ENCODE data around the gene CHD8. TPM values are rescaled to one million over a fixed set of nuclear protein-coding genes. Genes with fewer than 3 reads are reported as not detected.

The CHD8 gene
- total RNA-seq, 3 donors from 2014 or later = 53.8 to 81.4 (median 72.4) TPM

Other genes with a start within 250 kb of the CHD8 start
- 100 to 1,000 TPM; 386 to 760 (median 480) TPM for gene HNRNPC, start 186.7 kb downstream of the CHD8 start, total RNA-seq
- gene RPGRIP1, start 176.0 kb downstream of the CHD8 start, total RNA-seq = 10 to 100 TPM in 1 of 3 donors, under 1 TPM in 2; 0.33 to 10.4 (median 0.48) TPM
- gene SUPT16H, start 72.1 kb downstream of the CHD8 start, total RNA-seq = 10 to 100 TPM; 66.1 to 79.3 (median 73.1) TPM
- gene RAB2B, start 20.8 kb upstream of the CHD8 start, total RNA-seq = 10 to 100 TPM; 26.9 to 28.5 (median 27.5) TPM
- 10 to 100 TPM; 38.0 to 55.2 (median 52.1) TPM for gene TOX4, start 21.1 kb upstream of the CHD8 start, total RNA-seq
- 10 to 100 TPM; 51.4 to 79.6 (median 79.6) TPM for gene METTL3, start 55.2 kb upstream of the CHD8 start, total RNA-seq
- 10 to 100 TPM in 2 of 3 donors, 1 to 10 TPM in 1; 3.0 to 11.8 (median 10.7) TPM for gene SALL2, start 70.2 kb upstream of the CHD8 start, total RNA-seq
- not detected for gene OR10G3, start 124.0 kb upstream of the CHD8 start, total RNA-seq
- not detected for gene OR10G2, start 178.8 kb upstream of the CHD8 start, total RNA-seq
- gene OR4E2, start 197.7 kb upstream of the CHD8 start, total RNA-seq = not detected
- gene OR4E1, start 217.7 kb upstream of the CHD8 start, total RNA-seq = not detected

Data from breast epithelium (tissue), 3 donors.